LNCAP (cell line): ENCODE data around the gene TCN1.

ENCODE experiments used
- CTCF ChIP-seq: fragments of 450-650 bp; IDR thresholded peaks from 2 replicates; pipeline ENCODE4 v1.5.1; 2017; ENCODE audit warnings: mild to moderate bottlenecking

The TCN1 gene

GRCh38 chr11:59822989-59823566 is 43.2 kb downstream of the TCN1 start:
- peak; percentile 76 for TF ChIP-seq CTCF

GRCh38 chr11:59818572-59818971 is 47.7 kb downstream of the TCN1 start:
- TF ChIP-seq CTCF = no peak

- no peak for TF ChIP-seq CTCF
These were observed 50.5 kb downstream of the TCN1 start for GRCh38 chr11:59815754-59816153.

GRCh38 chr11:59814021-59814420 is 52.3 kb downstream of the TCN1 start:
- TF ChIP-seq CTCF = no peak

- TF ChIP-seq CTCF = no peak
These were observed 52.9 kb downstream of the TCN1 start for GRCh38 chr11:59813364-59813763.

GRCh38 chr11:59812220-59812619 is 54.1 kb downstream of the TCN1 start:
- no peak for TF ChIP-seq CTCF

GRCh38 chr11:59810911-59811259 is 55.4 kb downstream of the TCN1 start:
- TF ChIP-seq CTCF = no peak

GRCh38 chr11:59810189-59810910 is 55.9 kb downstream of the TCN1 start, which contains the start of gene MRPL16:
TSS of gene MRPL16 (minus strand) at chr11:59810778. CDS start at chr11:59810658, 120 bp downstream.
- peak; percentile 18; the same call in 1 of the 2 replicates for TF ChIP-seq CTCF
